CD14-positive monocyte (primary cell): ENCODE data around the gene ETV1. TPM values are rescaled to one million over a fixed set of nuclear protein-coding genes. Genes with fewer than 3 reads are reported as not detected.

Experiments used
- DNase-seq, 3 donors: peaks; one replicate each; pipeline ENCODE4 v3.0.0-alpha.2; 2011 to 2022
- H2AFZ ChIP-seq: 2 replicates; pipeline ENCODE4 v1.6.0; 2012; ENCODE audit warnings: mild to moderate bottlenecking, low read depth, low read length, inconsistent platforms; ENCODE audit not compliant: insufficient read depth, poor library complexity, severe bottlenecking
- H3K27ac ChIP-seq, 2 donors: 1 replicate in 1 of 2; 2 replicates in 1 of 2; pipeline ENCODE4 v1.5.1; 2012 to 2013; ENCODE audit warnings: low read length in 2 of 2, control low read depth in 1 of 2, inconsistent platforms in 1 of 2, low read depth in 1 of 2, mild to moderate bottlenecking in 1 of 2
- H3K27me3 ChIP-seq, 2 donors: one replicate each; pipeline versions ENCODE4 v1.6.0 to v1.6.1; 2011 to 2013; ENCODE audit warnings: low read length in 2 of 2; ENCODE audit not compliant: control insufficient read depth in 2 of 2, insufficient read depth in 2 of 2
- H3K36me3 ChIP-seq, 2 donors: replicated peaks in 1 of 2; 1 replicate in 1 of 2; 2 replicates in 1 of 2; pipeline versions ENCODE4 v1.5.1 to v1.6.1; 2012 to 2013; ENCODE audit warnings: low read length in 2 of 2, control low read depth in 1 of 2, inconsistent platforms in 1 of 2, mild to moderate bottlenecking in 1 of 2; ENCODE audit not compliant: insufficient read depth in 2 of 2, control insufficient read depth in 1 of 2
- H3K4me1 ChIP-seq, 2 donors: 1 replicate in 1 of 2; 2 replicates in 1 of 2; pipeline versions ENCODE4 v1.5.1 to v1.6.1; 2012 to 2013; ENCODE audit warnings: low read length in 2 of 2, control low read depth in 1 of 2, inconsistent platforms in 1 of 2, mild to moderate bottlenecking in 1 of 2, moderate library complexity in 1 of 2; ENCODE audit not compliant: insufficient read depth in 2 of 2, control insufficient read depth in 1 of 2
- H3K4me2 ChIP-seq: replicated peaks from 2 replicates; pipeline ENCODE3; 2012; ENCODE audit warnings: low read length, moderate library complexity, mild to moderate bottlenecking; ENCODE audit not compliant: poor library complexity, severe bottlenecking; ENCODE audit errors: extremely low read depth
- H3K4me3 ChIP-seq, 3 experiments: fragments of 200-600 bp in 1 of 3; sonication (generic) in 1 of 3; replicated peaks in 1 of 3; 1 replicate in 2 of 3; 2 replicates in 1 of 3; pipeline ENCODE4 v1.5.1; 2011 to 2013; ENCODE audit warnings: low read length in 3 of 3, mild to moderate bottlenecking in 3 of 3, control low read depth in 2 of 3, low read depth in 2 of 3, inconsistent platforms in 1 of 3, moderate library complexity in 1 of 3
- H3K79me2 ChIP-seq: 2 replicates; pipeline ENCODE4 v1.6.0; 2012; ENCODE audit warnings: mild to moderate bottlenecking, control low read depth, inconsistent platforms, low read length, moderate library complexity; ENCODE audit not compliant: insufficient read depth
- H3K9ac ChIP-seq: 2 replicates; pipeline ENCODE4 v1.6.0; 2017; ENCODE audit warnings: low read length, mild to moderate bottlenecking; ENCODE audit not compliant: insufficient read depth, poor library complexity, severe bottlenecking
- H3K9me3 ChIP-seq, 2 donors: replicated peaks in 1 of 2; 1 replicate in 1 of 2; 2 replicates in 1 of 2; pipeline versions ENCODE4 v1.5.1 to v1.6.1; 2012 to 2013; ENCODE audit warnings: low read length in 2 of 2, control low read depth in 1 of 2; ENCODE audit not compliant: control insufficient read depth in 1 of 2, insufficient read depth in 1 of 2
- H4K20me1 ChIP-seq: 2 replicates; pipeline ENCODE4 v1.6.0; 2012; ENCODE audit warnings: mild to moderate bottlenecking, low read length, control low read depth, moderate library complexity; ENCODE audit not compliant: insufficient read depth
- H3K27ac Mint-ChIP-seq, 7 donors: one replicate each; pipeline ENCODE4 v1.8.0; 2020; ENCODE audit warnings: mild to moderate bottlenecking in 7 of 7, mixed read lengths in 7 of 7, moderate library complexity in 6 of 7, inconsistent platforms in 2 of 7
- H3K27me3 Mint-ChIP-seq, 3 donors: one replicate each; pipeline ENCODE4 v1.8.0; 2021 to 2022; ENCODE audit warnings: low read depth in 3 of 3, mild to moderate bottlenecking in 3 of 3, mixed read lengths in 3 of 3, moderate library complexity in 3 of 3, inconsistent platforms in 1 of 3
- H3K36me3 Mint-ChIP-seq, 2 donors: one replicate each; pipeline ENCODE4 v1.8.0; 2020; ENCODE audit warnings: mixed read lengths in 2 of 2, inconsistent platforms in 1 of 2, mild to moderate bottlenecking in 1 of 2
- H3K4me1 Mint-ChIP-seq: one replicate; pipeline ENCODE4 v1.8.0; 2020; ENCODE audit warnings: mild to moderate bottlenecking, mixed read lengths
- H3K4me3 Mint-ChIP-seq, 2 donors: one replicate each; pipeline ENCODE4 v1.8.0; 2020; ENCODE audit warnings: mild to moderate bottlenecking in 2 of 2, mixed read lengths in 2 of 2, moderate library complexity in 1 of 2
- H3K9me3 Mint-ChIP-seq, 7 donors: one replicate each; pipeline ENCODE4 v1.8.0; 2020 to 2022; ENCODE audit warnings: mixed read lengths in 7 of 7, mild to moderate bottlenecking in 6 of 7, moderate library complexity in 6 of 7, inconsistent platforms in 2 of 7
- CTCF ChIP-seq: fragments of 200-600 bp; IDR thresholded peaks from one replicate; pipeline ENCODE4 v1.8.0; 2022; ENCODE audit warnings: antibody characterized with exemption, mild to moderate bottlenecking
- WGBS: methylation state at CpG from one replicate; pipeline ENCODE4 v1.1.5; 2013; ENCODE audit warnings: missing lambda C conversion rate; ENCODE audit not compliant: insufficient coverage; 5-methylcytosine and 5-hydroxymethylcytosine counted together
- intact Hi-C, 2 donors: fragments of 100-400 bp; cut with micrococcal nuclease; formaldehyde crosslinking; loops; one replicate each; pipeline versions ENCODE4 v1.15.0 to v1.15.1; 2023
- polyA plus RNA-seq, 3 donors: library from polyadenylated mRNA; depleted of rRNA in 1 of 3; unstranded in 2 of 3; stranded (reverse) in 1 of 3; fragments of 300-500 nt in 2 of 3; fragments of >200 nt in 1 of 3; fragmentation: Illumina TruSeq in 2 of 3; gene quantifications; 1 replicate in 2 of 3; 2 replicates in 1 of 3; pipeline ENCODE4 v1.2.3, GENCODE V29; 2012 to 2021

The ETV1 gene
- polyA plus RNA-seq, 3 donors = not detected

- Histone ChIP-seq H3K4me1 (peaks cover 12 to 15% of the 10 kb centered on the region in 2 donors), H3K4me3 (peak overlapping the region in 1 of 3 experiments; percentile 10), H3K9me3 (no peaks in the 10 kb centered on the region), H3K9ac (no peak overlapping the region), H3K27ac (peak overlapping the region in 1 of 2 donors; percentile 47), H2AFZ (no peak overlapping the region), H4K20me1 (no peaks in the 10 kb centered on the region), H3K27me3 (peaks cover 37 to 41% of the 10 kb centered on the region in 2 donors), H3K36me3 (no peaks in the 10 kb centered on the region), H3K79me2 (no peaks in the 10 kb centered on the region), H3K4me2 (peak overlapping the region; percentile 29)
- peak overlapping the region in 6 of 7 donors; percentile 4 to 90 (median 74) for H3K27ac Mint-ChIP-seq
- no peak for TF ChIP-seq CTCF
- H3K36me3 Mint-ChIP-seq = no peaks in the 10 kb centered on the region
- intact Hi-C loops = no loop called here
- no peak overlapping the region for H3K4me3 Mint-ChIP-seq
- H3K9me3 Mint-ChIP-seq = peaks cover 1 to 10% (median 3%) of the 10 kb centered on the region in 7 donors
- H3K27me3 Mint-ChIP-seq = peaks cover 37 to 64% (median 54%) of the 10 kb centered on the region in 3 donors
- DNase-seq = peak; percentile 65 to 88 (median 71)
- H3K4me1 Mint-ChIP-seq = peaks cover 16% of the 10 kb centered on the region
- WGBS = 0% methylated on average over 1 of the region's 2 CpGs
Observed at GRCh38 chr7:13850185-13850752, 139.2 kb downstream of the ETV1 start.

DNA sequence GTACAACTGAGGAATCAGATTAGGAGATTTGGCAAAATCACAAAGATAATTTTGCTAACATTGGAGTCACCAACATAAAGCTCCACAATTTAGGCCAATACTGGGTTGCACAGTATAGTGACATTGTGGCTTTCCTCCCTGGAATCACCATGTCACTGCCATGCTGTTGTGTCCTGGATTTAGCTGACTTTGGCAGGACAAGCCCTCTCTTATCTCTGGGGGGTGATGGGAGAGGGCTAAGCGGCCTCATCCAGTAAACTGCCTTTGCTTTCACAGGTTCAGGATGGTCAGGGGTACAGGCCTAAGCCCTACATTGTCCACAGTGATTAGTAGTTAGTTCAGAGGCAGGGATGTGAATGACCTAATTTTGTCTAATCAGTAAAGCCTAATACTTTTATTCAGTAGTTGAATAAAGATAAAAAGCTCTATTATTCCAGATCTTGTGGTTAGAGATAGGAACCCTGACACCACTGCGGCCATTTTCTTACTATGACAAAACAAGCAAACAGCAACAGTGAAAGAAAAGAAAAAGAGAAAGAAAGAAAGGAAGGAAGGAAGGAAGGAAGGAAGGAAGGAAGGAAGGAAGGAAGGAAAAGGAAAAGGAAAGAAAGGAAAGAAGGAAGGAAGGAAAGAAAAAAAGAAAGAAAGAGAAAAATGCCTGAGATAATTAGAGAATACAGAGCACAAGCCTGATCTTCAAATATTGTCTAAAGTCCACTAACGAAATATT is 140.1 kb downstream of the ETV1 start:
- intact Hi-C loops = no loop called here
- peak overlapping the region in 5 of 7 donors; percentile 4 to 65 (median 35) for H3K27ac Mint-ChIP-seq

More for the DNA sequence above, 140.1 kb downstream of the ETV1 start:
- Histone ChIP-seq H3K4me2 (no peak overlapping the region), H3K9me3 (no peaks in the 10 kb centered on the region), H4K20me1 (no peaks in the 10 kb centered on the region), H3K27ac (no peak overlapping the region), H3K36me3 (no peaks in the 10 kb centered on the region), H3K9ac (no peak overlapping the region), H3K79me2 (no peaks in the 10 kb centered on the region), H3K4me3 (no peak overlapping the region), H3K4me1 (peaks cover 12 to 15% of the 10 kb centered on the region in 2 donors), H3K27me3 (peaks cover 32 to 35% of the 10 kb centered on the region in 2 donors), H2AFZ (no peak overlapping the region)
- H3K4me3 Mint-ChIP-seq = peak overlapping the region in 1 of 2 donors; percentile 30
- peaks cover 33 to 60% (median 47%) of the 10 kb centered on the region in 3 donors for H3K27me3 Mint-ChIP-seq
- no peak for DNase-seq
- TF ChIP-seq CTCF = no peak
- H3K9me3 Mint-ChIP-seq = peaks cover 1 to 10% (median 3%) of the 10 kb centered on the region in 7 donors
- no peaks in the 10 kb centered on the region for H3K36me3 Mint-ChIP-seq
- no CpG with 5 or more reads among the region's 3 CpGs for WGBS
- H3K4me1 Mint-ChIP-seq = peaks cover 16% of the 10 kb centered on the region
